ENCODE measurements around the gene RAPGEF6. TPM values are rescaled to one million over a fixed set of nuclear protein-coding genes. Genes with fewer than 3 reads are reported as not detected.

Gene RAPGEF6
- total and polyA plus RNA-seq, 9 of the 15 experiments (the other 6 are each of a cell fraction or from before 2014, with no cell fraction given) = 2.7 to 23.4 (median 12.7) TPM

GRCh38 chr5:131450941-131451340 is 184.1 kb downstream of the RAPGEF6 start:
- DNase-seq (ENCODE audit: extremely low read depth in 1 of 4, low spot score in 3 of 4) = no peak
- BruUV-seq (replicated peaks) = no TSS peak
- H3K79me2 ChIP-seq (ENCODE audit: control insufficient read depth, insufficient read depth, low read length) = no peaks in the 10 kb centered on the region
- in situ Hi-C loops (cut with MboI) = no loop called here
- H3K4me3 ChIP-seq = no peak overlapping the region
- H3K9me3 ChIP-seq (replicated peaks; ENCODE audit: control insufficient read depth, insufficient read depth, low read depth, low read length) = no peaks in the 10 kb centered on the region
- no peak for FAIRE-seq
- no peaks in the 10 kb centered on the region for H4K20me1 ChIP-seq (replicated peaks; ENCODE audit: control insufficient read depth, insufficient read depth, low read length)
- H3K36me3 ChIP-seq (ENCODE audit: control insufficient read depth, insufficient read depth, low read length) = peaks cover 66% of the 10 kb centered on the region
- ChIA-PET POLR2A (no interaction called here), CTCF (ENCODE audit: low intra/inter-chr PET ratio) (no interaction called here)
- no peaks in the 10 kb centered on the region for H3K4me1 ChIP-seq (replicated peaks in 1 of 2; ENCODE audit: control insufficient read depth in 2 of 2, insufficient read depth in 2 of 2, low read length in 2 of 2)
- H3K27me3 ChIP-seq (ENCODE audit: control insufficient read depth in 2 of 2, insufficient read depth in 2 of 2, low read length in 2 of 2) = no peaks in the 10 kb centered on the region
- H3K9me1 ChIP-seq (ENCODE audit: control insufficient read depth, insufficient read depth, low read length) = no peaks in the 10 kb centered on the region
- intact Hi-C loops (cut with micrococcal nuclease) = no loop called here
- no peak overlapping the region for H2AFZ ChIP-seq (ENCODE audit: low read depth, low read length)
- no peak overlapping the region for H3K4me2 ChIP-seq (ENCODE audit: insufficient read depth, low read length)
- H3K27ac ChIP-seq (ENCODE audit: extremely low read depth, low read depth, low read length) = no peak overlapping the region
- ATAC-seq = no peak
- no peak overlapping the region for H3K9ac ChIP-seq (ENCODE audit: insufficient read depth in 1 of 2, low read depth in 2 of 2, low read length in 2 of 2)
- no CpG with 5 or more reads among the region's 2 CpGs for WGBS (ENCODE audit: insufficient coverage, low coverage, missing lambda C conversion rate)
- TF ChIP-seq KDM5B (IDR thresholded peaks at IDR 0.05; ENCODE audit: insufficient replicate concordance, low read depth, low read length) (no peak), ZNF121 (CRISPR knock-in tag; conservative IDR thresholded peaks at IDR 0.05) (no peak), ZNF41 (CRISPR knock-in tag; conservative IDR thresholded peaks at IDR 0.05) (no peak), HDAC1 (IDR thresholded peaks at IDR 0.05) (no peak), BMI1 (IDR thresholded peaks at IDR 0.05; ENCODE audit: low read length) (no peak), ELF2 (CRISPR knock-in tag; IDR thresholded peaks at IDR 0.05) (no peak), POLR2AphosphoS5 (IDR thresholded peaks at IDR 0.05; ENCODE audit: control insufficient read depth, insufficient read depth, low read depth, low read length) (no peak), ZBTB2 (IDR thresholded peaks at IDR 0.05) (no peak), FOXK1 (CRISPR knock-in tag; IDR thresholded peaks at IDR 0.05; ENCODE audit: borderline replicate concordance) (no peak), ARHGAP35 (IDR thresholded peaks at IDR 0.05; ENCODE audit: partially characterized antibody) (no peak), ATF1 (CRISPR knock-in tag; IDR thresholded peaks at IDR 0.05) (no peak), ATF1 (tag; IDR thresholded peaks at IDR 0.05) (no peak), HIVEP1 (CRISPR knock-in tag; IDR thresholded peaks at IDR 0.05) (no peak), ZZZ3 (IDR thresholded peaks at IDR 0.05) (no peak), RFX7 (CRISPR knock-in tag; IDR thresholded peaks at IDR 0.05) (no peak), SMARCE1 (IDR thresholded peaks at IDR 0.05) (no peak)
- TF ChIP-seq, protein P1, sequence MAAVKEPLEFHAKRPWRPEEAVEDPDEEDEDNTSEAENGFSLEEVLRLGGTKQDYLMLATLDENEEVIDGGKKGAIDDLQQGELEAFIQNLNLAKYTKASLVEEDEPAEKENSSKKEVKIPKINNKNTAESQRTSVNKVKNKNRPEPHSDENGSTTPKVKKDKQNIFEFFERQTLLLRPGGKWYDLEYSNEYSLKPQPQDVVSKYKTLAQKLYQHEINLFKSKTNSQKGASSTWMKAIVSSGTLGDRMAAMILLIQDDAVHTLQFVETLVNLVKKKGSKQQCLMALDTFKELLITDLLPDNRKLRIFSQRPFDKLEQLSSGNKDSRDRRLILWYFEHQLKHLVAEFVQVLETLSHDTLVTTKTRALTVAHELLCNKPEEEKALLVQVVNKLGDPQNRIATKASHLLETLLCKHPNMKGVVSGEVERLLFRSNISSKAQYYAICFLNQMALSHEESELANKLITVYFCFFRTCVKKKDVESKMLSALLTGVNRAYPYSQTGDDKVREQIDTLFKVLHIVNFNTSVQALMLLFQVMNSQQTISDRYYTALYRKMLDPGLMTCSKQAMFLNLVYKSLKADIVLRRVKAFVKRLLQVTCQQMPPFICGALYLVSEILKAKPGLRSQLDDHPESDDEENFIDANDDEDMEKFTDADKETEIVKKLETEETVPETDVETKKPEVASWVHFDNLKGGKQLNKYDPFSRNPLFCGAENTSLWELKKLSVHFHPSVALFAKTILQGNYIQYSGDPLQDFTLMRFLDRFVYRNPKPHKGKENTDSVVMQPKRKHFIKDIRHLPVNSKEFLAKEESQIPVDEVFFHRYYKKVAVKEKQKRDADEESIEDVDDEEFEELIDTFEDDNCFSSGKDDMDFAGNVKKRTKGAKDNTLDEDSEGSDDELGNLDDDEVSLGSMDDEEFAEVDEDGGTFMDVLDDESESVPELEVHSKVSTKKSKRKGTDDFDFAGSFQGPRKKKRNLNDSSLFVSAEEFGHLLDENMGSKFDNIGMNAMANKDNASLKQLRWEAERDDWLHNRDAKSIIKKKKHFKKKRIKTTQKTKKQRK (IDR thresholded peaks at IDR 0.05; ENCODE audit: borderline replicate concordance, low read depth, low read length) = no peak
- TF ChIP-seq, protein P2, sequence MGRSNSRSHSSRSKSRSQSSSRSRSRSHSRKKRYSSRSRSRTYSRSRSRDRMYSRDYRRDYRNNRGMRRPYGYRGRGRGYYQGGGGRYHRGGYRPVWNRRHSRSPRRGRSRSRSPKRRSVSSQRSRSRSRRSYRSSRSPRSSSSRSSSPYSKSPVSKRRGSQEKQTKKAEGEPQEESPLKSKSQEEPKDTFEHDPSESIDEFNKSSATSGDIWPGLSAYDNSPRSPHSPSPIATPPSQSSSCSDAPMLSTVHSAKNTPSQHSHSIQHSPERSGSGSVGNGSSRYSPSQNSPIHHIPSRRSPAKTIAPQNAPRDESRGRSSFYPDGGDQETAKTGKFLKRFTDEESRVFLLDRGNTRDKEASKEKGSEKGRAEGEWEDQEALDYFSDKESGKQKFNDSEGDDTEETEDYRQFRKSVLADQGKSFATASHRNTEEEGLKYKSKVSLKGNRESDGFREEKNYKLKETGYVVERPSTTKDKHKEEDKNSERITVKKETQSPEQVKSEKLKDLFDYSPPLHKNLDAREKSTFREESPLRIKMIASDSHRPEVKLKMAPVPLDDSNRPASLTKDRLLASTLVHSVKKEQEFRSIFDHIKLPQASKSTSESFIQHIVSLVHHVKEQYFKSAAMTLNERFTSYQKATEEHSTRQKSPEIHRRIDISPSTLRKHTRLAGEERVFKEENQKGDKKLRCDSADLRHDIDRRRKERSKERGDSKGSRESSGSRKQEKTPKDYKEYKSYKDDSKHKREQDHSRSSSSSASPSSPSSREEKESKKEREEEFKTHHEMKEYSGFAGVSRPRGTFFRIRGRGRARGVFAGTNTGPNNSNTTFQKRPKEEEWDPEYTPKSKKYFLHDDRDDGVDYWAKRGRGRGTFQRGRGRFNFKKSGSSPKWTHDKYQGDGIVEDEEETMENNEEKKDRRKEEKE (IDR thresholded peaks at IDR 0.05; ENCODE audit: borderline replicate concordance in 1 of 2, control insufficient read depth in 1 of 2, low read depth in 2 of 2, low read length in 1 of 2) = no peak

All from K562 (cell line).